MM.1S (cell line): ENCODE results near the gene CCDC88C.

Experiments
- CTCF ChIP-seq: fragments of 300-600 bp; sonication (generic); IDR thresholded peaks from 2 replicates; pipeline ENCODE4 v1.5.1; 2016; ENCODE audit warnings: antibody characterized with exemption, low read length, mixed read lengths
- EZH2 ChIP-seq: fragments of 300-600 bp; sonication (generic); optimal IDR thresholded peaks from 2 replicates; pipeline ENCODE3; 2017; ENCODE audit warnings: low read depth, mild to moderate bottlenecking, antibody characterized with exemption, low read length, mixed read lengths
- EZH2phosphoT487 ChIP-seq: fragments of 300-600 bp; sonication (generic); IDR thresholded peaks from 2 replicates; pipeline ENCODE4 v1.6.1; 2018; ENCODE audit warnings: antibody characterized with exemption, low read length

GRCh38 chr14:91245029-91245428, 172.6 kb downstream of the CCDC88C start:
- TF ChIP-seq CTCF (no peak), EZH2 (no peak), EZH2phosphoT487 (no peak)
